ENCODE data around the gene MYO7A.

GRCh38 chr11:77198440-77198849, 70.4 kb downstream of the MYO7A start:
- no peak for TF ChIP-seq POLR2A (IDR thresholded peaks at IDR 0.05)
- TF ChIP-seq, protein P1, sequence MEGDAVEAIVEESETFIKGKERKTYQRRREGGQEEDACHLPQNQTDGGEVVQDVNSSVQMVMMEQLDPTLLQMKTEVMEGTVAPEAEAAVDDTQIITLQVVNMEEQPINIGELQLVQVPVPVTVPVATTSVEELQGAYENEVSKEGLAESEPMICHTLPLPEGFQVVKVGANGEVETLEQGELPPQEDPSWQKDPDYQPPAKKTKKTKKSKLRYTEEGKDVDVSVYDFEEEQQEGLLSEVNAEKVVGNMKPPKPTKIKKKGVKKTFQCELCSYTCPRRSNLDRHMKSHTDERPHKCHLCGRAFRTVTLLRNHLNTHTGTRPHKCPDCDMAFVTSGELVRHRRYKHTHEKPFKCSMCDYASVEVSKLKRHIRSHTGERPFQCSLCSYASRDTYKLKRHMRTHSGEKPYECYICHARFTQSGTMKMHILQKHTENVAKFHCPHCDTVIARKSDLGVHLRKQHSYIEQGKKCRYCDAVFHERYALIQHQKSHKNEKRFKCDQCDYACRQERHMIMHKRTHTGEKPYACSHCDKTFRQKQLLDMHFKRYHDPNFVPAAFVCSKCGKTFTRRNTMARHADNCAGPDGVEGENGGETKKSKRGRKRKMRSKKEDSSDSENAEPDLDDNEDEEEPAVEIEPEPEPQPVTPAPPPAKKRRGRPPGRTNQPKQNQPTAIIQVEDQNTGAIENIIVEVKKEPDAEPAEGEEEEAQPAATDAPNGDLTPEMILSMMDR (IDR thresholded peaks at IDR 0.05), result no peak
